KMS-11 (cell line): ENCODE measurements around the gene KRTAP10-1.

Experiments used
- H2AFZ ChIP-seq: fragments of 200-600 bp; sonication (generic); 2 replicates; pipeline ENCODE4 v1.6.1; 2016; ENCODE audit warnings: antibody characterized with exemption, mixed run types, low read depth
- H3K27ac ChIP-seq: fragments of 200-600 bp; sonication (generic); 2 replicates; pipeline ENCODE4 v1.6.1; 2016; ENCODE audit warnings: mild to moderate bottlenecking, mixed run types
- H3K27me3 ChIP-seq: fragments of 200-600 bp; sonication (generic); 2 replicates; pipeline ENCODE4 v1.6.1; 2017; ENCODE audit warnings: mild to moderate bottlenecking, low read depth, mixed run types, moderate library complexity; ENCODE audit not compliant: insufficient read depth
- H3K36me3 ChIP-seq: fragments of 200-600 bp; sonication (generic); 2 replicates; pipeline ENCODE4 v1.6.1; 2017; ENCODE audit warnings: mild to moderate bottlenecking, mixed run types; ENCODE audit not compliant: insufficient read depth
- H3K4me1 ChIP-seq: fragments of 200-600 bp; sonication (generic); 2 replicates; pipeline ENCODE4 v1.6.1; 2016; ENCODE audit warnings: mild to moderate bottlenecking, low read depth, mixed run types; ENCODE audit not compliant: poor library complexity, severe bottlenecking
- H3K4me2 ChIP-seq: fragments of 200-600 bp; sonication (generic); 2 replicates; pipeline ENCODE4 v1.7.0; 2016; ENCODE audit warnings: mild to moderate bottlenecking, mixed run types
- H3K4me3 ChIP-seq: fragments of 200-600 bp; sonication (generic); IDR thresholded peaks from 2 replicates; pipeline ENCODE4 v1.6.1; 2017; ENCODE audit warnings: low read depth, low read length, mixed read lengths; ENCODE audit not compliant: insufficient read depth
- H3K79me2 ChIP-seq: fragments of 200-600 bp; sonication (generic); 2 replicates; pipeline ENCODE4 v1.6.1; 2016; ENCODE audit warnings: low read depth, mixed run types; ENCODE audit not compliant: insufficient read depth
- H3K9ac ChIP-seq: fragments of 200-600 bp; sonication (generic); 2 replicates; pipeline ENCODE4 v1.6.1; 2016; ENCODE audit warnings: mild to moderate bottlenecking, mixed run types
- H4K20me1 ChIP-seq: fragments of 200-600 bp; sonication (generic); 2 replicates; pipeline ENCODE4 v1.6.1; 2016; ENCODE audit warnings: mild to moderate bottlenecking, mixed run types; ENCODE audit not compliant: insufficient read depth
- TF ChIP-seq, protein P1 (sequence below): fragments of 200-600 bp; sonication (generic); conservative IDR thresholded peaks from 2 replicates; pipeline ENCODE4 v1.6.1; 2017; ENCODE audit warnings: low read depth, mild to moderate bottlenecking, antibody characterized with exemption, low read length, moderate library complexity, mixed read lengths

KRTAP10-1 gene

DNA sequence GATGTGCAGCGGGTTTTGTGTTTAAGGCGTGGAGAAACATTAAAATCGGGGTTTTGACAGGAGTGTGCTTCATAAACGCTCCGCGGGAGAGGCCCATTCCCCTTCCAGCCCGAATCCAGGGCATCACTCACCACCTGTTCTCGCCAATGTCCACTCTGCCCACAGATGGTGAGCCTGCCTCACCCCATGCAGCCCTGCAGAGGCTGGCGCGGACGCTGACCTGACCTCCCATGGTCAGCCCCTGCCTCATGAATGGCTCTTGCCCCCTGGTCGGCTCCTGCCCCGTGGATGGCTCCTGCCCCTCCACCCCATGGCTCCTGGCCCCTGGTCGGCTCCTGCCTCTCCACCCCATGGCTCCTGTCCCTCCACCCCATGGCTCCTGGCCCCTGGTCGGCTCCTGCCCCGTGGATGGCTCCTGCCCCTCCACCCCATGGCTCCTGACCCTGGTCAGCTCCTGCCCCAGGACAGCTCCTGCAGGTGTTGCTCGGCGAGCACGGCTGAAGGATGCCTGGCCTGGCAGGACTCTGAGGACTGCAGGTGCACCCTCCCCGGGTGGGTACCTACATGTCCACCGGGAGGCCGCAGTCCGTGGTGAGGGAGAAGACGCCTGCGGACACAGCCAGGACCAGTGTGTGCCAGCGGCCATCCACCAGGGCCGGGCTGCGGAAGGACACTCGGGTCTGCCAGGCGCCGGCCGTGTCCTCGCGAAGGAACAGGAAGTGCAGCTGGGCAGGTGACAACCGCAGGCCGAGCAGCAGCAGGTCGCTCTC is 6.7 kb downstream of the KRTAP10-1 start:
- Histone ChIP-seq H3K79me2 (no peaks in the 10 kb centered on the region), H3K27me3 (peaks cover 58% of the 10 kb centered on the region), H3K4me3 (no peak overlapping the region), H3K36me3 (no peaks in the 10 kb centered on the region), H3K9ac (no peak overlapping the region), H2AFZ (no peak overlapping the region), H4K20me1 (no peaks in the 10 kb centered on the region), H3K4me2 (no peak overlapping the region), H3K4me1 (no peaks in the 10 kb centered on the region), H3K27ac (no peak overlapping the region)
- TF ChIP-seq, protein P1, sequence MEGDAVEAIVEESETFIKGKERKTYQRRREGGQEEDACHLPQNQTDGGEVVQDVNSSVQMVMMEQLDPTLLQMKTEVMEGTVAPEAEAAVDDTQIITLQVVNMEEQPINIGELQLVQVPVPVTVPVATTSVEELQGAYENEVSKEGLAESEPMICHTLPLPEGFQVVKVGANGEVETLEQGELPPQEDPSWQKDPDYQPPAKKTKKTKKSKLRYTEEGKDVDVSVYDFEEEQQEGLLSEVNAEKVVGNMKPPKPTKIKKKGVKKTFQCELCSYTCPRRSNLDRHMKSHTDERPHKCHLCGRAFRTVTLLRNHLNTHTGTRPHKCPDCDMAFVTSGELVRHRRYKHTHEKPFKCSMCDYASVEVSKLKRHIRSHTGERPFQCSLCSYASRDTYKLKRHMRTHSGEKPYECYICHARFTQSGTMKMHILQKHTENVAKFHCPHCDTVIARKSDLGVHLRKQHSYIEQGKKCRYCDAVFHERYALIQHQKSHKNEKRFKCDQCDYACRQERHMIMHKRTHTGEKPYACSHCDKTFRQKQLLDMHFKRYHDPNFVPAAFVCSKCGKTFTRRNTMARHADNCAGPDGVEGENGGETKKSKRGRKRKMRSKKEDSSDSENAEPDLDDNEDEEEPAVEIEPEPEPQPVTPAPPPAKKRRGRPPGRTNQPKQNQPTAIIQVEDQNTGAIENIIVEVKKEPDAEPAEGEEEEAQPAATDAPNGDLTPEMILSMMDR: no peak

DNA sequence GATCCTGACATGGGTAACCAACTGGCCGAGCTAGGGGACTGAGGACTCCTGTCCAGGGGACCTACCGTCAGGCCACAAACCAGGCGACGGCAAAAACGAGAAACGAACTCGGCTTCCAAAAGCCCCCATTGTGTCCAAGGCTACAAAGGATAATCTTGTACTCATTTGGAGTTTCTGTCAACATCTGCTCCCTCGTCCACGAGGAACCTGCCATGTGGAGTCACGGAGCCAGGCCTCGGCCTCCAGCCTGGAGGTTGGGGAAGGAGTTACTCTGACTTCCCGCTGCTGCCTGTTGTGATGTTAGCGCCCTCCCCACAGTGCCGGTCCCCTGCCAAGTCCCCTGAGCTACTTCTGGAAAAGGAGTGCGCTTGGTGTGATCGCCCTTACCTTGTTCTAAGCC is 7.3 kb downstream of the KRTAP10-1 start:
- Histone ChIP-seq H3K27ac (no peak overlapping the region), H4K20me1 (no peaks in the 10 kb centered on the region), H3K79me2 (no peaks in the 10 kb centered on the region), H3K4me1 (no peaks in the 10 kb centered on the region), H2AFZ (no peak overlapping the region), H3K27me3 (peaks cover 55% of the 10 kb centered on the region), H3K4me2 (no peak overlapping the region), H3K9ac (no peak overlapping the region), H3K36me3 (no peaks in the 10 kb centered on the region), H3K4me3 (no peak overlapping the region)
- TF ChIP-seq, protein P1: no peak

DNA sequence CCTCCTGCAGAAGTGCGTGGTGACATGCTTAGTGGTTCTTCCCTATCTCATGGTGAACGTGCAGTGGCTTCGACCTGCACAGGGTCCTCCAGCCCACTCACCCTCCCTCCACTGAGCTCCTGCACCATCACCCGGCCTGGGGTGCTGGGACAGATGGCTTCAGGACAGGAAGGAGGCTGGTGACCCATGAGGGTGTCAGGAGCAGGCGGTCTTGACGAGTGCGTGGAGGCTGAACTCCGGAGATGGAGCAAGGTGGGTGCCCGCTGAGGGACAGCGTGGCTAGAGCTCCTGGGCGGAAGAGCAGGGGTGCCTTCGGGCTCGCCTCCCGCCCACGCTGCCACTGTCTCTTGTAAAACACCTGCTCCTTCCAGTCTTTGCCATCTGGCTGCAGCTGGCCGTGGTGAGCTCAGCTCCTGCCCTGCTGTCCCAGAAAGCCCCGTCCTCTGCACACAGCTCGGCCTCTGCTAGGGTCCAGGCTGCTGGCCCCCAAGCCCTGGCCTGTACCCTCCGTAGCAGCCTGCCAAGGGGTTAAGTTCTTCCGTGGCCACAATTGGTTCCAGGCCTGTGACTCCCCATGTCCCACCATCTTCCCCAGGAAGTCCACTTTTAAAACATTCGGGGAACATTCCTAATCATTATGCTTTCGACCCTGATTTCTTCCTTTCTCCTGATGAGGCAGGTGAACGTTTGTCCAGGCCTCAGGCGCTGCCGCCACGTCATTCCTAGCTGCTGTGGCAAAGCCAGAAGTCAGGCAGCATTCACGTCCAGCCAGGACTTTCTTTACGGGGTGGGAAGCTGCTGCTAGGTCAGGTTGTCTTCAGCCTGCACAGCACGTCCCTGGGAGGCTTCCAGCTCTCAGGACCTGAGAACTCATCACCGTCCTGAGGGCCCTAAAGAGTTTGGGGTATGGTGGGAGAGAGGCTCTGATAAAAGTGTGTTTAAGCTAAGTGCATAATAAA is 8.1 kb downstream of the KRTAP10-1 start:
- TF ChIP-seq, protein P1: no peak
- no peaks in the 10 kb centered on the region for H3K36me3 ChIP-seq
- H2AFZ ChIP-seq: no peak overlapping the region
- no peaks in the 10 kb centered on the region for H4K20me1 ChIP-seq
- no peaks in the 10 kb centered on the region for H3K4me1 ChIP-seq
- no peak overlapping the region for H3K27ac ChIP-seq
- H3K4me2 ChIP-seq: no peak overlapping the region
- H3K79me2 ChIP-seq: no peaks in the 10 kb centered on the region
- no peak overlapping the region for H3K4me3 ChIP-seq
- no peak overlapping the region for H3K9ac ChIP-seq
- H3K27me3 ChIP-seq: peaks cover 51% of the 10 kb centered on the region

DNA sequence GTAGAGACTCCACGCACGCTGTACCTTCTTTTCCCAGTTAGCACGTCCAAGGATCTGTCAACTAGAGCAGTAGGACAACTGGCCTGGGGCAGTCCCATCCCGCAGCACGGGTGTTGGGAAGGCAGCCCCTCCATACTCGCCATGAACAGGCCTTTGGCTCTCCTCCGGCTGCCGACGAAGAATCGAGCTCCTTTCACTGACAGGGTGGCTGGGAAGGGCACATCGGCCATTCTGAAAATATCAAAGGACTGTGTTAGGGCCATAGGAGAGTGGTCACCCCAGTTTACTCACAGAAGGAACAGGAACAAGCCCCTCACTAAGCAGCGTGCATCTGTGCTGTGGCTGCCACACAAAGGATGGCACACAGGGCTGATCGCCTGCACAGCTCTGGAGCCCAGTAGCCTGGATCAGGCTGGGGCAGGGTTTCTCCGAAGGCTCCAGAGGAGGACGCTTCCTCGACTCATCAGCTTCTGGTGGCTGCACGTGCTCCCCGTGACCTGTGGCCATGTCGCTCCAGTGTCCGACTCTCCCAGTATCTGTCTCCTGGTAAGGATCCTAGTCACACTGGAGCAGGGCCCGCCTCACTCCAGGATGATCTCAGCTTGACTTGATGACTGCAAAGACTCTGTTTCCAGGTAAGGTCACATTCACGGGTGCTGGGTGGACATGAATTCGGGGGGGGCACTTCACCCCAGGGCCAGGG is 8.9 kb downstream of the KRTAP10-1 start:
- no peaks in the 10 kb centered on the region for H3K36me3 ChIP-seq
- H3K4me2 ChIP-seq: no peak overlapping the region
- no peak overlapping the region for H3K9ac ChIP-seq
- no peak overlapping the region for H3K27ac ChIP-seq
- H3K79me2 ChIP-seq: no peaks in the 10 kb centered on the region
- no peak overlapping the region for H2AFZ ChIP-seq
- H4K20me1 ChIP-seq: no peaks in the 10 kb centered on the region
- no peaks in the 10 kb centered on the region for H3K4me1 ChIP-seq
- H3K27me3 ChIP-seq: peaks cover 50% of the 10 kb centered on the region
- TF ChIP-seq, protein P1: no peak
- H3K4me3 ChIP-seq: no peak overlapping the region
